Measurements from ENCODE around the gene TSPAN9.

GRCh38 chr12:3161861-3162260, 84.7 kb downstream of the TSPAN9 start:
- TF ChIP-seq, protein P1, sequence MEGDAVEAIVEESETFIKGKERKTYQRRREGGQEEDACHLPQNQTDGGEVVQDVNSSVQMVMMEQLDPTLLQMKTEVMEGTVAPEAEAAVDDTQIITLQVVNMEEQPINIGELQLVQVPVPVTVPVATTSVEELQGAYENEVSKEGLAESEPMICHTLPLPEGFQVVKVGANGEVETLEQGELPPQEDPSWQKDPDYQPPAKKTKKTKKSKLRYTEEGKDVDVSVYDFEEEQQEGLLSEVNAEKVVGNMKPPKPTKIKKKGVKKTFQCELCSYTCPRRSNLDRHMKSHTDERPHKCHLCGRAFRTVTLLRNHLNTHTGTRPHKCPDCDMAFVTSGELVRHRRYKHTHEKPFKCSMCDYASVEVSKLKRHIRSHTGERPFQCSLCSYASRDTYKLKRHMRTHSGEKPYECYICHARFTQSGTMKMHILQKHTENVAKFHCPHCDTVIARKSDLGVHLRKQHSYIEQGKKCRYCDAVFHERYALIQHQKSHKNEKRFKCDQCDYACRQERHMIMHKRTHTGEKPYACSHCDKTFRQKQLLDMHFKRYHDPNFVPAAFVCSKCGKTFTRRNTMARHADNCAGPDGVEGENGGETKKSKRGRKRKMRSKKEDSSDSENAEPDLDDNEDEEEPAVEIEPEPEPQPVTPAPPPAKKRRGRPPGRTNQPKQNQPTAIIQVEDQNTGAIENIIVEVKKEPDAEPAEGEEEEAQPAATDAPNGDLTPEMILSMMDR (IDR thresholded peaks at IDR 0.05): no peak
- no peak for TF ChIP-seq POLR2A (IDR thresholded peaks at IDR 0.05)

Data from heart left ventricle (tissue), 13 donors.